Vagina (tissue), 2 donors: ENCODE results near the gene PALLD.

Experiments
- CTCF ChIP-seq, 3 experiments: fragments of 450-650 bp in 2 of 3; fragments of 200-600 bp in 1 of 3; sonication (generic) in 1 of 3; IDR thresholded peaks; one replicate each; pipeline ENCODE4 v1.5.1; 2017 to 2019; ENCODE audit warnings: antibody characterized with exemption in 3 of 3, mild to moderate bottlenecking in 2 of 3, moderate library complexity in 2 of 3
- POLR2A ChIP-seq, 2 donors: fragments of 450-650 bp; IDR thresholded peaks; one replicate each; pipeline ENCODE4 v1.6.1; 2017; ENCODE audit warnings: antibody characterized with exemption in 2 of 2, mild to moderate bottlenecking in 2 of 2, moderate library complexity in 2 of 2
- POLR2AphosphoS5 ChIP-seq, 2 donors: sonication (generic); formaldehyde crosslinking; IDR thresholded peaks; one replicate each; pipeline ENCODE4 v1.9.0; 2017; ENCODE audit warnings: antibody characterized with exemption in 2 of 2, mild to moderate bottlenecking in 2 of 2, low read depth in 1 of 2; ENCODE audit not compliant: insufficient read depth in 1 of 2

- TF ChIP-seq POLR2AphosphoS5 (IDR thresholded peaks at IDR 0.05; ENCODE audit: insufficient read depth in 1 of 2, low read depth in 1 of 2) (no peak), POLR2A (IDR thresholded peaks at IDR 0.05) (no peak), CTCF (IDR thresholded peaks at IDR 0.05) (no peak)
Measured at GRCh38 chr4:168900080-168900479, 403.2 kb downstream of the PALLD start.
